Activated CD4-positive, alpha-beta T cell treated with anti-CD3 and anti-CD28 coated beads, Interleukin-2, amount 50 U/mL, for 4 hours (primary cell): ENCODE measurements around the gene PLPPR3.
"Not testable (repeated sequence)": the region's sequence is repeated elsewhere in the genome, so short reads cannot be mapped to it uniquely, and the experiment has no call there.

Source experiments
- DNase-seq, 2 experiments: peaks; one replicate each; pipeline ENCODE4 v3.0.0-alpha.2; 2020

The PLPPR3 gene

DNA sequence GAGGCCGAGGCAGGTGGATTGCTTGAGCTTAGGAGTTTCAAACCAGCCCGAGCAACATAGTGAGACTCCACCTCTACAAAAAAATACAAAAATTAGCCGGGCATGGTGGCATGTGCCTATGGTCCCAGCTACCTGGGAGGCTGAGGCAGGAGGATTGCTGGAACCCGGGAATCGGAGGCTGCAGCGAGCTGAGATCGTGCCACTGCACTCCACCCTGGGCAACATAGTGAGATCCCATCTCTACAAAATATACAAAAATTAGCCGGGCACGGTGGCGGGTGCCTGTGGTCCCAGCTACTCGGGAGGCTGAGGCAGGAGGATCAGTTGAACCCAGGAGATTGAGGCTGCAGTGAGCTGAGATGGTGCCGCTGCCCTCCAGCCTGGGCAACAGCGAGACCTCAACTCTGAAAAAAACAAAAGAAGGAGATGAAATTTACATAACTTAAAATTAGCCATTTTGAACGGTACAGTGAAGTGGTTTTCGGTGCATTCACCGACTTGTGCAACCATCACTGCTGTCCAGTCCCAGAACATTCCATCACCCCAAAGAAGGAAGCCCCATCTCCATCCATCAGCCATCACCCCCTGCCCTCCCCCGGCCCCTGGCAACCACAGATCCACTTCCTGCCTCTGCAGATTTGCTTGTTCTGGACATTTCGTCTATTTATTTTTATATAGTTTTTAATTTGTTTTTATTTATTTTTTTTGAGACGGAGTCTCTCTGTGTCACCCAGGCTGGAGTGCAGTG is 4.3 kb upstream of the PLPPR3 start:
- DNase-seq, result no peak

DNA sequence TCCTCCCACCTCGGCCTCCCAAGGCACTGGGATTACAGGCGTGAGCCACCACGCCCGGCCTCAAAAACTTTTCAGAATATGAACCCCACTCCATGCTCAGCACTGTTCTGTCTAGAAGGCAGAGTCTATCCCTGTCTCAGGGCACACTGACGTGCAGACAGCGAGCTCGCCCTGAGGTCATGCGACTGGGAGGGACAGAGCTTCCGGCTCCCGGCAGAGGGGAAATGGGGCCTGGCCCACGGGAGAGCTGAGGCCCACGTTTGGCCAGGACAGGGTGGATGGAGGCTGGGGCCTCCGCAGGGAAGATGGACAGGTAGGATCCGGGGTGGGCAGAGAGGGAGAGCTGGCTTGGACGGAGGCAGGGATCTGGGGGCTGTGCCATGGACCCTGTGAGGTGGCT is 3.1 kb upstream of the PLPPR3 start:
- DNase-seq, result no peak

DNA sequence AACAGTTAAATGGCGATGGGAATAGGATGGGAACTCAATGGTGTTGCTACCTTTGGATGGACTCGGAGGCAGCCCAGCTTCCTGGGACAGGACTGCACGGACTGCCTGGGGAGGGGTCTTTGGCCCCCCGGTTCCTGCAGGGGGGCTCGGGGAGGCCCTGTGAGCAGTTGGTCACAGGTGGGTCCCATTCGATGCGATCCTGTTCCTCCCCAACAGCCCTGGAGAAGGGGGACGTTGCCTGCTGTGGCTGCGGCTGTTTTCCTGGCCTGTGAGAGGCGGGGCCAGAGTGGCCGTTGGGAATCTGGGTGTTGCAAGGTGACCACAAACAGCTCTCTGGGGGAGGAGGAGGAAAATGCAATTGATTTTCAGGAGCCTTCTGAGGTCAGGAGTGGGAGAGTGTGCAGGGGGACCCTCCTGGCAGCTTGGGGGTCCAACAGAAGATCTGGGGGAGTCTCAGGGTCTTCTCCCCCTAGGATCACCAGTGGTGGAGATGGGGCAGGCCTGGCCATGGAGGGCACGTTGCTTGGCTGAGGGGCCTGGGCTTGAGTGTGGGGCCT is 1.9 kb upstream of the PLPPR3 start:
- DNase-seq, result no peak

DNA sequence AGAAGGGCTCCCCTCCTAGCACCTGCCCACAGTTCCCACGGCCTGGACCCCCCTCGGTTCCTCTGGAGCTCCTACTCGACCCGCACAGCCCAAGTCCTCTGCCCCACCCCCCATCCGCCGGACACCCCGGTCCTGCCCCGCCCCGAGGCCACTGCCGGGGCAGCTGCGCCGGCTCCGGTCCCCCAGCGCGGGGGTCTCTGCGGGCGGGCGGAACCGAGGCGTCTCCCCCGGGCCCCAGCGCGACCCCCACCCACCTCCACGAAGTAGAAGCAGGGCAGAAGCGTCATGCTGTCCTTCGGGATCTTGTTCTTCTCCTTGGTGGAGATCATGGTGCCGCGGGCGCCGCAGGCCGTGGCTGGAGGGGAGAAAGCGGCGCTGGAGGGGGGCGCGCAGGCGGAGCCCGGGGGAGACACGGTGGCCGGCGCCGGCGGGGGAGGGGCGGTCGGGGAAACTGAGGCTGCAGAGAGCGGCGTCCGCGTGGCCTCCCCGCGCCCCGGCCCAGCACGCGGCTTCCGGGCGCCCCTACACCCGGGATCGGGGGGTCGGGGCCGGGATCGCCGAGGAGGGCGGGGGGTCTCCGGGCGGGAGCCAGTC is 427 bp downstream of the PLPPR3 start:
- no peak for DNase-seq

DNA sequence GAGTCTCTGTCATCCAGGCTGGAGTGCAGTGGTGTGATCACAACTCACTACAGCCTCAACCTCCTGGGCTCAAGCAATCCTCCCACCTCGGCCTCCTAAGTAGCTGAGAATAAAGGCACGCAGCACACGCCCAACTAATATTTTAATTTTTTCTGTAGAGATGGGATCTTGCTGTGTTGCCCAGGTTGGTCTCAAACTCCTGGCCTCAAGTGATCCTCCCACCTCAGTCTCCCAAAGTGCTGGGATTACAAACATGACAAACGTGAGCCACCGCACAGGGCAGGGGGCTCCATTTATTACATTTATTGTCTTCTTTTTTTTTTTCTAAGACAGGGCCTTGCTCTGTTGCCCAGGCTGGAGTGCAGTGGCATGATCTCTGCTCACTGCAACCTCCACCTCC is 1.5 kb downstream of the PLPPR3 start:
- DNase-seq, result not testable (repeated sequence)

DNA sequence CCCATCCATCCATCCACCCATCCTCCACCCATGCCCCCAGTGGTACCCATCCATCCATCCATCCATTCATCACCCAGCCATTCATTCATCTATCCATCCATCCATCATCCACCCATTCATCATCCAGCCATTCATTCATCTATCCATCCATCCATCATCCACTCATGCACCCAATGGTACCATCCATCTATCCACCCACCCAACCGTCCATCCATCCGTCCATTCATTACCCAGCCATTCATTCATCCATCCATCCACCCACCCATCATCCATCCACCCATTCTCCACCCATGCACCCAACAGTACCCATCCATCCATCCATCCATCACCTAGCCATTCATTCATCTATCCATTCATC is 5.3 kb downstream of the PLPPR3 start:
- no peak for DNase-seq

DNA sequence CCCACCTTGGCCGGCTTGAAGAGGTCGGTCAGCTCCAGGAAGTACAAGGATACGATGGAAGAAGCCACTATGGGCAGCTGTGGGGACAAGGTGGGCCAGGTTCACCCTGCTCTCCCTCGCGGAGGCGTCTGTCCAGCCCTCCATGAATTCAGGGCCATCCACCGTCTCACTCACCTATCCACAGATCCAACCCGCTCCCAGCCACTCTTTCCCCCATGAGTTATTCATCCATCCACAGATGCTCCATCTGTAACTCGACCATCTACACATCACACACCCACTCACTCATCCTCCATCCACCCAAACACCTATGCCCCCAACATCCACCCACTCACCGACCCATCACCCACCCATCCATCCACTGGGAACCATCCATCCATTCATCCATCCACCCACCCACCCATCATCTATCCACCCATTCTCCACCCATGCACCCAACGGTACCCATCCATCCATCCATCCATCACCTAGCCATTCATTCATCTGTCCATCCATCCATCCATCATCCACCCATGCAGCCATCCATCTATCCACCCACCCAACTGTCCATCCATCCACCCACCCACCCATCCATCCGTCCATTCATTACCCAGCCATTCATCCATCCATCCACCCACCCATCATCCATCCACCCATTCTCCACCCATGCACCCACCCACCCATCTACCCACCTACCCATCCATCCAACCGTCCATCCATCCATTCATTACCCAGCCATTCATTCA is 5.8 kb downstream of the PLPPR3 start:
- DNase-seq, result no peak

DNA sequence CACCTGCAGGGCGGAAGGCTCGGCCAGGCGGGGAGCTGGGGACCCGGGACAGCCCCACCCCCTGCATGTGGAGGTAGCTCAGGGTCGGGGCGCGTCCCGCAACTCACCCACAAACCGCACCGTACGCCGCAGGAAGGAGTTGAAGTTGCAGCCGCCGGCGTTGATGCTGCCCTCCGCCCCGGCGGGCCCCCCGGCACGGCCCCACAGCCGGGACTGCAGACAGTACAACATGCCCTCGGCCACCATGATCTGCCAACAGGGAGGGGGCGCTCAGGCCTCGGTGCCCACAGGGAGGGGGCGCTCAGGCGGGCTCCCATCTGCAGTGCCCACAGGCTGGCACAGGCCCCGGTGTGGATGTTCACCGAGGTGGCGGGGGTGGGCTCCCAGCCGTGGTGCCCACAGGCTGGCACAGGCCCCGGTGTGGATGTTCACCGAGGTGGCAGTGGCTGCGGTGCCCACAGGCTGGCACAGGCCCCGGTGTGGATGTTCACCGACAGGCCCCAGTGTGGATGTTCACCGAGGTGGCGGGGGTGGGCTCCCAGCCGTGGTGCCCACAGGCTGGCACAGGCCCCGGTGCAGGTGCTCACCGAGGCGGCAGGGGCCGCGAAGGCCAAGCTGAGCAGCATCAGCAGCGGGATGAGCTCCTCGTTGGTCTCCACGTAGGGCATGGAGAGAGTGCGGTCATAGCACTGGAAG is 6.5 kb downstream of the PLPPR3 start:
- DNase-seq, result no peak

DNA sequence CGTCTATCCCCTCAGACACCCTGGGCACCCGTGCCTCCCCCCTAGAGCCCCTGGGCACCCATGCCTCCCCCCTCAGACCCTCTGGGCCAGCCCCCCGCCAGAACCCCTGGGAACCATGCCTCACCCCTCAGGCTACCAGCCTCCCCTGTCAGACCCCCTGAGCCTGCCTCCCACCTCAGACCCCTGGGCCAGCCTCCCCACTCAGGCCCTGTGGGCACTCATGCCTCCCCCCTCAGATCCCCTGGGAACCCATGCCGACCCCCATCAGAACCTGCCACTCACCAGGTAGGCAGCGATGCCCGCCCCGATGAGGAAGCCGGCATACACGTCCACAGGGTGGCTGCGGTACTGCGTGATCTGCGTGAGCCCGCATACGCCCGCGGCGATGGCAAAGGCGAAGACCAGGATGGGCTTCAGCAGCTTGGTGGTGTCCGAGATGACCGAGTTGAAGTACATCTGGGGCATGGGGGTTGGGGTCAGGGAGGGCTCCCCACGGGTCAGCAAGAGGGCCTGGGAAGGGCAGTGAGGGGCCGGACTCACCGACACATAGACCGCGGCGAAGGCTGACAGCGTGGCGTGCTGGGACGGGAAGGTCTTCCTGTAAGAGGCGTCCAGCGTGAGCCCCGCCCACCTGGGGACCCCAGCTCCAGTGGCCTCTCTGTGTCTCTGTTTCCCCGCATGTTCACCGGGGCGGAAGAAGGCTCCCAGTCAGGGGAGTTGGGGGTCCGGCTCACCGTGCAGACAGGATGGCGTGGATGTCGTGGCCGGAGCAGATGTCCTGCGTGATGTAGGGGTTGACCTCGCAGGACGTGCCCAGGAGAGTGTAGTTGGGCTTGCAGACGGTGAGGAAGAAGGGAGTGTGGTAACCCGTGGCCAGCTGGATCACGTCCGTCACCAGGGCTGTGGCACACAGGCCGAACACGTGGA is 7.3 kb downstream of the PLPPR3 start:
- DNase-seq, result no peak

DNA sequence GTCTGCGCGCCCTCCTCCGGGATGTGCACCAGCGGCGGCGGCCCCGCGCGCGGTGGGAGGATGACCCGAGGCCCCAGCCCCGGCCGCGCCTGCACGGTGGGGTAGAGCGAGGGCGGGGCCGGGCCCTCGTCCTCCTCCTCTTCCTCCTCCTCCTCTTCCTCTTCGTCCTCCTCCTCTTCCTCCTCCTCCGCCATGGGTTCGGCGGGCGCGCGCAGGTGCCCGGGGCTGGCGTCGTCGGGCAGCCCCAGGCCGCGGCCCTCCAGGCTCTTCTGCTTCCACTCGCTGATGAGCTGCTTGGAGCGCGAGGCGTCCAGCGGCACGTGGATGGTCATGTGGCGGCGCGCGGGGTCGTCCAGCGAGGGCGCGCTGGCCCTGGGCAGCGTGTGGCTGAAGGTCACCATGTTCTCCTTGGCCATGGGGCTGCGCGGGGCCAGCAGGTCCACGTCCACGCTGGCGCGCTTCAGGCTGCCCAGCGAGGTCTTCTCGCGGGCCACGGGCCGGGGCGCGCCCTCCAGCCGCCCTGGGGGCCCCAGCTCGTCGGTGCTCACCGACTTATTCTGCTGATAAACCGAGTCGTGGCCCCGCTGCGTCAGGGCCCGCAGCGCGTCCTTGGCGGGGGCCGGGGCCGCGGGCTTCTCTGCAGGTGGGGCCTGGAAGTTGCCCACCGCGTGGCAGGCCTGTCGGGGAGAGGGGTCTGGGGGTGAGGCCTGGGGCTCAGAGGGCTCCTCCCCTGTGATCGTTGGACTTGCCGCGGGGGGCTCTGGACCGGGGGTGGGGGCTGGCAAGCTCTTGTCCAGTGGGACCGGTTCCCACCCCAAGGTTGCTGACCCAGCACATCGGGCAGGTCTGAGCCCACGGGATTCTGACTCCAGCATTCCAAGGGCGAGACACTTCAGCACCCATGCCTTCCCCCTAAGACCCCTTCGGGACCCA is 8.3 kb downstream of the PLPPR3 start:
- no peak for DNase-seq

DNA sequence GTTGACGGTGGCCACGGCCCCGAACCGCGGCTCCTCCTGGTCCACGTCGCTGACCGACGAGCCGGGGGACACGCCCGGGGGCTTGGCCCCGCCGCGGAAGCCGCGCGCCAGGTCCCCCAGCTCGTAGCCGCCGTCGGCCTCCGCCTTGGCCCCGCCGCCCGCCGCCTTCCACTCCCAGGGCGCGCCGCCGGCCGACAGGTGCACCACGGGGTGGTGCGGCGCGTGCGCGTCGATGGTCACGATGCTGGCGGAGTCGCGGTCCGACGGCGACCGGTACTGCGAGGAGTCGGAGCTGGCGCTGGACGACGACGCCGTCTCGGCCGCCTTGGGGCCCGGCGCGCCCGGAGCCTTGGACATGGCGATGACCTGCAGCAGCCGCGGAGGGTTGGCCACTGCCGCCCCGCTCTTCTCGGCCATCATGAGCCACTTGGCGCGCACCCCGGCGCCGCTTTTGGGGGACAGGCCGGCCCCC is 9.0 kb downstream of the PLPPR3 start:
- no peak for DNase-seq

DNA sequence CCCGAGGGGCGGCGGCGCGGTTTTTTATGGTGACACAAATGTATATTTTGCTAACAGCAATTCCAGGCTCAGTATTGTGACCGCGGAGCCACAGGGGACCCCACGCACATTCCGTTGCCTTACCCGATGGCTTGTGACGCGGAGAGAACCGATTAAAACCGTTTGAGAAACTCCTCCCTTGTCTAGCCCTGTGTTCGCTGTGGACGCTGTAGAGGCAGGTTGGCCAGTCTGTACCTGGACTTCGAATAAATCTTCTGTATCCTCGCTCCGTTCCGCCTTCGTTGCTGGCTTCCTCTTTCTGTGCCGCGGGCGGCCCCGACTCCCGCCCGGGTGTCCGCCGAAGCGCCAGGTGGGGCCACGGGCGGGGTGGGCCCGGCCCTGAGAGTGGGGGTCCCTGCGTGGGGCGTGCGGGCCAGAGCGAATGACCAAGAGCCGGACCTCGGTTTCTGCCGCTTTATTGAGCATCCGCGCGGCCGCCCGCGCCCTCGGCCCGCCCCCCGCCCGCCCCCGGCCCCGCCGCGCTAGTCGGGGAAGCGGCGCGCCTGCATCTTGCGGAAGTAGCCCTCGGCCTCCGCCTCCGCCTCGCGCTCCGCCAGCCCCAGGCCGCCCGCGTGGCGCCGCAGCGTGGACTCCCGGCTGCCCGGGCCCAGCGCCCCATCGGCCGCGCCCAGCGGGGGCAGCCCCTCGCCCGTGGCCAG is 9.6 kb downstream of the PLPPR3 start:
- no peak for DNase-seq

DNA sequence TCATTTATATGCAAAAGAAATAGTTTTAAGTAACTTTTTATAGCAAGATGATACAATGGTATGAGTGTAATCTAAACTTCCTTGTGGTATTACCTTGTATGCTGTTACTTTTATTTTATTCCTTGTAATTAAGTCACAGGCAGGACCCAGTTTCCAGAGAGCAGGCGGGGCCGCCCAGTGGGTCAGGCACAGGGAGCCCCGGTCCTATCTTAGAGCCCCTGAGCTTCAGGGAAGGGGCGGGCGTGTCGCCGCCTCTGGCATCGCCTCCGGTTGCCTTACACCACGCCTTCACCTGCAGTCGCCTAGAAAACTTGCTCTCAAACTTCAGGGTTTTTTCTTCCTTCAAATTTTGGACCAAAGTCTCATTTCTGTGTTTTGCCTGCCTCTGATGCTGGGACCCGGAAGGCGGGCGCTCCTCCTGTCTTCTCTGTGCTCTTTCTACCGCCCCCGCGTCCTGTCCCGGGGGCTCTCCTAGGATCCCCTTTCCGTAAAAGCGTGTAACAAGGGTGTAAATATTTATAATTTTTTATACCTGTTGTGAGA is 10.2 kb downstream of the PLPPR3 start:
- DNase-seq, result no peak

DNA sequence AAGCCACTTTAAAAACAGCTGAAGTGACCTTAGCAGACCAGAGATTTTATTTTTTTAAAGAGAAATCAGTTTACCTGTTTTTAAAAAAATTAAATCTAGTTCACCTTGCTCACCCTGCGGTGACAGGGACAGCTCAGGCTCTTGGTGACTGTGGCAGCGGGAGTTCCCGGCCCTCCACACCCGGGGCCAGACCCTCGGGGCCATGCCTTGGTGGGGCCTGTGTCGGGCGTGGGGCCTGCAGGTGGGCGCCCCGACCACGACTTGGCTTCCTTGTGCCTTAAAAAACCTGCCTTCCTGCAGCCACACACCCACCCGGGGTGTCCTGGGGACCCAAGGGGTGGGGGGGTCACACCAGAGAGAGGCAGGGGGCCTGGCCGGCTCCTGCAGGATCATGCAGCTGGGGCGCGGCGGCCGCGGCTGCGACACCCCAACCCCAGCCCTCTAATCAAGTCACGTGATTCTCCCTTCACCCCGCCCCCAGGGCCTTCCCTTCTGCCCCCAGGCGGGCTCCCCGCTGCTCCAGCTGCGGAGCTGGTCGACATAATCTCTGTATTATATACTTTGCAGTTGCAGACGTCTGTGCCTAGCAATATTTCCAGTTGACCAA is 10.8 kb downstream of the PLPPR3 start:
- no peak for DNase-seq

DNA sequence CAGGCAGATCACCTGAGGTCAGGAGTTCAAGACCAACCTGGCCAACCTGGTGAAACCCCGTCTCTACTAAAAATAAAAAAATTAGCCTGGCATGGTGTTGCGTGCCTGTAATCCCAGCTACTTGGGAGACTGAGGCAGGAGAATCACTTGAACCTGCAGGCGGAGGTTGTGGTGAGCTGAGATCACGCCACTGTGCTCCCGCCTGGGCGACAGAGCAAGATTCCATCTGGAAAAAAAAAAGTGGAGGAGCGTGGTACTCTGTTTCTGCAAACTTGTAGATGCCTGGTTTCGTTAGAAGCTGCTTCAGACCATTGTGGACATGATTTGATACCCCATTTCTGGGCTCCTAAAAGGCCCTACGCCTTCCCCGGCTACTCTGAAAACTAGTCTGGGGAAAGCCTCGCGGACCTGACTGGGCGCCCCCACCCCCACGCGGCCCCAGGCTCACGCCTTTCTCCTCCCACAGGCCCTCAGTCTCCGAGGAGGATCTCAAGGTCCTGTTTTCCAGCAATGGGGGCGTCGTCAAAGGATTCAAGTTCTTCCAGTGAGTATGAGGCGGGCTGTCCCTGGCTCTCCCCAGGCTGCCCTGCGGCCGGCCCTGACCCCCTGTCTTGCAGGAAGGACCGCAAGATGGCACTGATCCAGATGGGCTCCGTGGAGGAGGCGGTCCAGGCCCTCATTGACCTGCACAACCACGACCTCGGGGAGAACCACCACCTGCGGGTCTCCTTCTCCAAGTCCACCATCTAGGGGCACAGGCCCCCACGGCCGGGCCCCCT is 11.5 kb downstream of the PLPPR3 start:
- DNase-seq, result no peak

DNA sequence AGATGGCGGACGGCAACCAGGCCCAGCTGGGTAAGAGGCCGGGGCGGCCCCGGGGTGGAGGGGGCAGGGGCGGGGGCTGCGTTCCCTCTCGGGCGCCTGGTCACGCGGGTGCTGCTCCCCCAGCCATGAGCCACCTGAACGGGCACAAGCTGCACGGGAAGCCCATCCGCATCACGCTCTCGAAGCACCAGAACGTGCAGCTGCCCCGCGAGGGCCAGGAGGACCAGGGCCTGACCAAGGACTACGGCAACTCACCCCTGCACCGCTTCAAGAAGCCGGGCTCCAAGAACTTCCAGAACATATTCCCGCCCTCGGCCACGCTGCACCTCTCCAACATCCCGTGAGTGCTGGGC is 13.4 kb downstream of the PLPPR3 start:
- DNase-seq, result no peak

DNA sequence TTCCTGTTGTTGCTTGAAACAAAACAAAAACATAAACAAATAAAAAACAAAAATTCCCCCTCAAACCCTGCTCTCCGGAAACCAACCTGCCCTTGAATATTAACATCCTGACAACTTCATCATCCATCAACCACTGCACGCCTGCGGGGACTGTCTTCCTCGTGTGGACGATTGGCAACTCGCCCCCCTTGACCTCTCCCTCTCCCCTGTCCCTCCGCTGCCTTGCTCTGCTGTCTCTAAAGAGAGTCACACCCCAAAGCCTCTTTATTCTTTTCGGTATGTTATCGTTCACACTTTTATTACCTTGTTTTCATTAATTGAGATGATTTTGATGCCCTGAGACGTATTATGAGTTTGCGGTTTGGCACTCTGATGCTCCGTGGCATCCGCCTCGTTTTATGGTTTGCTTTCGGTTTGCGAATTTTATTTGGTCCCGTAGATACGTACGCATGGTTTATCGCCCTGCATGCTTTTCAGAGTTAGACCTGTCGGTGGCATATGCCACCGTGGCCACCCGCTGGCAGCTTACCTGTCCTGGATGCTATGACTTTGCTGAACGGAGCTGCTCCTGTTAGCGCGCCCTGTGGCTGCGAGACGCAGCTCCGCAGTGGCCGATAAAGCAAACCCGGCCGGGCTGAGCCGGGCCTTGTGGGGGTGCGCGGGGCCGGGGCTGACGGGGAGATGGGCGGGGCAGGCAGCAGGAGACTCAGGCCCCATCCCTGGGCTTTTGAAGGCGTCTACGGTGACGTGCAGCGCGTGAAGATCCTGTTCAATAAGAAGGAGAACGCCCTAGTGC is 13.9 kb downstream of the PLPPR3 start:
- no peak for DNase-seq
